HepG2 (cell line): Measurements from ENCODE around the gene NOTO. TPM values are rescaled to one million over a fixed set of nuclear protein-coding genes. Genes with fewer than 3 reads are reported as not detected.

Experiments used
- CBX2 ChIP-seq, 2 experiments: fragments of 200-600 bp in 1 of 2; sonication (generic); formaldehyde crosslinking in 1 of 2; IDR thresholded peaks; 2 replicates each; pipeline versions ENCODE4 v1.7.0 to v1.8.1; 2018 to 2022; ENCODE audit warnings: low read depth in 2 of 2, low read length in 1 of 2, mild to moderate bottlenecking in 1 of 2, missing genetic modification reagents in 1 of 2
- DDIT3 ChIP-seq: sonication (generic); formaldehyde crosslinking; IDR thresholded peaks from 2 replicates; pipeline ENCODE4 v1.4.0; 2020; ENCODE audit warnings: mild to moderate bottlenecking, missing genetic modification reagents
- FOSL2 ChIP-seq: sonication (generic); formaldehyde crosslinking; IDR thresholded peaks from 2 replicates; pipeline ENCODE4 v1.4.0; 2020; ENCODE audit warnings: missing genetic modification reagents
- MLX ChIP-seq: IDR thresholded peaks from 2 replicates; pipeline ENCODE4 v1.6.1; 2016
- NCOR1 ChIP-seq: fragments of 200-600 bp; sonication (generic); IDR thresholded peaks from 2 replicates; pipeline ENCODE4 v1.7.0; 2017; ENCODE audit warnings: antibody characterized with exemption, low read length, borderline replicate concordance
- NFE2 ChIP-seq: sonication (generic); formaldehyde crosslinking; IDR thresholded peaks from 2 replicates; pipeline ENCODE4 v1.4.0; 2020; ENCODE audit warnings: missing genetic modification reagents
- NFKBIZ ChIP-seq: IDR thresholded peaks from 2 replicates; pipeline ENCODE4 v1.6.1; 2018; ENCODE audit warnings: missing genetic modification reagents, missing compliant biosample characterization
- NR3C1 ChIP-seq: sonication (generic); formaldehyde crosslinking; IDR thresholded peaks from 2 replicates; pipeline ENCODE4 v1.4.0; 2020; ENCODE audit warnings: missing genetic modification reagents
- PCBP2 ChIP-seq: fragments of 200-400 bp; formaldehyde crosslinking; optimal IDR thresholded peaks from 2 replicates; pipeline ENCODE3; 2018; ENCODE audit warnings: low read length, low read depth; ENCODE audit not compliant: poor library complexity, severe bottlenecking
- UBTF ChIP-seq: sonication (generic); formaldehyde crosslinking; IDR thresholded peaks from 2 replicates; pipeline ENCODE4 v1.4.0; 2020; ENCODE audit warnings: mild to moderate bottlenecking, missing genetic modification reagents
- ZBTB1 ChIP-seq: sonication (generic); formaldehyde crosslinking; IDR thresholded peaks from 2 replicates; pipeline ENCODE4 v1.4.0; 2020; ENCODE audit warnings: missing genetic modification reagents, borderline replicate concordance
- ZNF496 ChIP-seq: sonication (generic); formaldehyde crosslinking; IDR thresholded peaks from 2 replicates; pipeline ENCODE4 v1.8.1; 2023; ENCODE audit warnings: mild to moderate bottlenecking, moderate library complexity, missing genetic modification reagents; ENCODE audit not compliant: insufficient replicate concordance
- ZNF569 ChIP-seq: sonication (generic); formaldehyde crosslinking; IDR thresholded peaks from 2 replicates; pipeline ENCODE4 v1.5.0; 2020; ENCODE audit warnings: mild to moderate bottlenecking, missing genetic modification reagents, moderate library complexity, borderline replicate concordance
- ZNF720 ChIP-seq: sonication (generic); formaldehyde crosslinking; IDR thresholded peaks from 2 replicates; pipeline ENCODE4 v1.4.0; 2020; ENCODE audit warnings: missing genetic modification reagents
- ZNF878 ChIP-seq: sonication (generic); formaldehyde crosslinking; IDR thresholded peaks from 2 replicates; pipeline ENCODE4 v1.8.1; 2023; ENCODE audit warnings: mild to moderate bottlenecking, missing genetic modification reagents, moderate library complexity
- polyA plus RNA-seq, 8 experiments: library from polyadenylated mRNA; depleted of rRNA in 3 of 8; stranded (reverse) in 7 of 8; unstranded in 1 of 8; fragments of >200 nt; fragmentation: Illumina TruSeq in 4 of 8; extraction: Trizol in 4 of 8; gene quantifications; 2 replicates each; pipeline versions ENCODE4 v1.2.1 to v1.2.3, GENCODE V29; 2011 to 2016; ENCODE audit warnings: low read depth in 4 of 8, missing spikeins in 1 of 8, mixed read lengths in 1 of 8; ENCODE audit not compliant: insufficient read depth in 1 of 8
- total RNA-seq, 5 experiments: library from RNA; depleted of rRNA; stranded (reverse); fragments of >200 nt; fragmentation: Illumina TruSeq; extraction: Trizol; gene quantifications; 2 replicates each; pipeline ENCODE4 v1.2.3, GENCODE V29; 2016; ENCODE audit warnings: low read depth in 1 of 5
- TF ChIP-seq, protein P1 (sequence below): sonication (generic); formaldehyde crosslinking; conservative IDR thresholded peaks from 2 replicates; pipeline ENCODE4 v1.8.0; 2022; ENCODE audit warnings: low read depth, missing genetic modification reagents
- TF ChIP-seq, protein P2 (sequence below): sonication (generic); formaldehyde crosslinking; conservative IDR thresholded peaks from 2 replicates; pipeline ENCODE4 v1.4.0; 2020; ENCODE audit warnings: missing genetic modification reagents
- TF ChIP-seq, protein P3 (sequence below): sonication (generic); formaldehyde crosslinking; IDR thresholded peaks from 2 replicates; pipeline ENCODE4 v1.4.0; 2020; ENCODE audit warnings: missing genetic modification reagents, mild to moderate bottlenecking, borderline replicate concordance
- TF ChIP-seq, protein P4 (sequence below): sonication (generic); formaldehyde crosslinking; IDR thresholded peaks from 2 replicates; pipeline ENCODE4 v1.8.0; 2022; ENCODE audit warnings: missing genetic modification reagents, low read depth, mild to moderate bottlenecking, borderline replicate concordance

NOTO gene
- total and polyA plus RNA-seq, 2 of the 13 experiments (the other 11 are each of a cell fraction or from before 2014, with no cell fraction given): not detected

- TF ChIP-seq, protein P1, sequence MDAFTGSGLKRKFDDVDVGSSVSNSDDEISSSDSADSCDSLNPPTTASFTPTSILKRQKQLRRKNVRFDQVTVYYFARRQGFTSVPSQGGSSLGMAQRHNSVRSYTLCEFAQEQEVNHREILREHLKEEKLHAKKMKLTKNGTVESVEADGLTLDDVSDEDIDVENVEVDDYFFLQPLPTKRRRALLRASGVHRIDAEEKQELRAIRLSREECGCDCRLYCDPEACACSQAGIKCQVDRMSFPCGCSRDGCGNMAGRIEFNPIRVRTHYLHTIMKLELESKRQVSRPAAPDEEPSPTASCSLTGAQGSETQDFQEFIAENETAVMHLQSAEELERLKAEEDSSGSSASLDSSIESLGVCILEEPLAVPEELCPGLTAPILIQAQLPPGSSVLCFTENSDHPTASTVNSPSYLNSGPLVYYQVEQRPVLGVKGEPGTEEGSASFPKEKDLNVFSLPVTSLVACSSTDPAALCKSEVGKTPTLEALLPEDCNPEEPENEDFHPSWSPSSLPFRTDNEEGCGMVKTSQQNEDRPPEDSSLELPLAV (CRISPR knock-in tag): no peak
- TF ChIP-seq, protein P2, sequence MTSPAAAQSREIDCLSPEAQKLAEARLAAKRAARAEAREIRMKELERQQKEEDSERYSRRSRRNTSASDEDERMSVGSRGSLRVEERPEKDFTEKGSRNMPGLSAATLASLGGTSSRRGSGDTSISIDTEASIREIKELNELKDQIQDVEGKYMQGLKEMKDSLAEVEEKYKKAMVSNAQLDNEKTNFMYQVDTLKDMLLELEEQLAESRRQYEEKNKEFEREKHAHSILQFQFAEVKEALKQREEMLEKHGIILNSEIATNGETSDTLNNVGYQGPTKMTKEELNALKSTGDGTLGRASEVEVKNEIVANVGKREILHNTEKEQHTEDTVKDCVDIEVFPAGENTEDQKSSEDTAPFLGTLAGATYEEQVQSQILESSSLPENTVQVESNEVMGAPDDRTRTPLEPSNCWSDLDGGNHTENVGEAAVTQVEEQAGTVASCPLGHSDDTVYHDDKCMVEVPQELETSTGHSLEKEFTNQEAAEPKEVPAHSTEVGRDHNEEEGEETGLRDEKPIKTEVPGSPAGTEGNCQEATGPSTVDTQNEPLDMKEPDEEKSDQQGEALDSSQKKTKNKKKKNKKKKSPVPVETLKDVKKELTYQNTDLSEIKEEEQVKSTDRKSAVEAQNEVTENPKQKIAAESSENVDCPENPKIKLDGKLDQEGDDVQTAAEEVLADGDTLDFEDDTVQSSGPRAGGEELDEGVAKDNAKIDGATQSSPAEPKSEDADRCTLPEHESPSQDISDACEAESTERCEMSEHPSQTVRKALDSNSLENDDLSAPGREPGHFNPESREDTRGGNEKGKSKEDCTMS (CRISPR knock-in tag): 0 out of 2 replicates have a peak, but pooled peaks have one; percentile 56
- TF ChIP-seq ZNF569: no peak
- TF ChIP-seq ZNF496: no peak
- no peak for TF ChIP-seq MLX (CRISPR knock-in tag)
- peak; percentile 88 for TF ChIP-seq UBTF (CRISPR knock-in tag)
- no peak for TF ChIP-seq PCBP2
- TF ChIP-seq ZNF720 (CRISPR knock-in tag): no peak
- TF ChIP-seq, protein P3, sequence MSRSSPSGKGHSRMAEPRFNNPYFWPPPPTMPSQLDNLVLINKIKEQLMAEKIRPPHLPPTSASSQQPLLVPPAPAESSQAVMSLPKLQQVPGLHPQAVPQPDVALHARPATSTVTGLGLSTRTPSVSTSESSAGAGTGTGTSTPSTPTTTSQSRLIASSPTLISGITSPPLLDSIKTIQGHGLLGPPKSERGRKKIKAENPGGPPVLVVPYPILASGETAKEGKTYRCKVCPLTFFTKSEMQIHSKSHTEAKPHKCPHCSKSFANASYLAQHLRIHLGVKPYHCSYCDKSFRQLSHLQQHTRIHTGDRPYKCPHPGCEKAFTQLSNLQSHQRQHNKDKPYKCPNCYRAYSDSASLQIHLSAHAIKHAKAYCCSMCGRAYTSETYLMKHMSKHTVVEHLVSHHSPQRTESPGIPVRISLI: peak; percentile 70; the same call in 1 of the 2 replicates
- no peak for TF ChIP-seq ZBTB1 (CRISPR knock-in tag)
- TF ChIP-seq, protein P4, sequence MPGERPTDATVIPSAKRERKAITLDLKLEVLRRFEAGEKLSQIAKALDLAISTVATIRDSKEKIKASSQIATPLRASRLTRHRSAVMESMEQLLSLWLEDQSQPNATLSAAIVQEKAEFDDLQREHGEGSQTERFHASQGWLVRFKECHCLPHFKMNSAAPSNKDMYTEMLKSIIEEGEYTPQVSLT (CRISPR knock-in tag): no peak
- no peak for TF ChIP-seq CBX2 (IDR thresholded peaks at IDR 0.05; ENCODE audit: low read depth, low read length)
- TF ChIP-seq CBX2 (CRISPR knock-in tag; IDR thresholded peaks at IDR 0.05; ENCODE audit: low read depth): no peak
- no peak for TF ChIP-seq NR3C1 (CRISPR knock-in tag)
- TF ChIP-seq NCOR1: no peak
- peak; percentile 66 for TF ChIP-seq NFKBIZ
- no peak for TF ChIP-seq DDIT3 (CRISPR knock-in tag)
- TF ChIP-seq FOSL2: no peak; the same call in 1 of the 2 replicates
- TF ChIP-seq NFE2: no peak
- no peak for TF ChIP-seq ZNF878 (CRISPR knock-in tag)
Observed at GRCh38 chr2:73176881-73177644, 25.3 kb upstream of the NOTO start (continued).
